ENCODE measurements around the gene GPR21.

GPR21 gene, protein sequence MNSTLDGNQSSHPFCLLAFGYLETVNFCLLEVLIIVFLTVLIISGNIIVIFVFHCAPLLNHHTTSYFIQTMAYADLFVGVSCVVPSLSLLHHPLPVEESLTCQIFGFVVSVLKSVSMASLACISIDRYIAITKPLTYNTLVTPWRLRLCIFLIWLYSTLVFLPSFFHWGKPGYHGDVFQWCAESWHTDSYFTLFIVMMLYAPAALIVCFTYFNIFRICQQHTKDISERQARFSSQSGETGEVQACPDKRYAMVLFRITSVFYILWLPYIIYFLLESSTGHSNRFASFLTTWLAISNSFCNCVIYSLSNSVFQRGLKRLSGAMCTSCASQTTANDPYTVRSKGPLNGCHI

DNA sequence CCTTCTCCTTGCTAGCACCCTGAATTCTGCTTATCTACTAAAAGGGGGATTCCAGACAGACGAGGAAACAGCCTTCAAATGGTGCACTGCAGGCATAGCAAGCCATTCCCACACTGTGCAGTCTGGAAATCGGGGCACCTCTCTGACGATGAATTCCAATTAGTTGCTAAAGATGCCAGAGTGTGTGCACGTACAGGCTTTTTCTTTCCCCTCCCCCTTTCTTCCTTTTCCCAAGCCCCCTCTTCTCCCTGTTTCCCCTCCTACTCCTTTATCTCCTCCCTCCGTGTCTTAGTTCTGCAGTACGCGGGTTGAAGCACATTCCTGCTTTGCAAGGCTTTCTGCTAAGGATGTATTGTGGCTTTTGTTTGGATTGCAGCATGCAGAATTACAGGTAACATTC lies at the start of gene GPR21:
Gene GPR21, plus strand, starts transcription at position 316 of the 400 bp plus-strand sequence. CDS start 900 bp downstream, outside the sequence.
- Histone ChIP-seq H3K4me3 (ENCODE audit: low read depth in 1 of 2, low read length in 2 of 2) (peak within 1 kb of the TSS in 1 of 2 donors; percentile 17), H3K4me1 (ENCODE audit: insufficient read depth, low read length) (peaks cover 51% of the 10 kb centered on the region), H3K27ac (ENCODE audit: low read depth, low read length) (no peak within 1 kb of the TSS), H3K9ac (ENCODE audit: low read length) (no peak within 1 kb of the TSS), H3K9me3 (ENCODE audit: low read length) (no peaks in the 10 kb centered on the region), H3K27me3 (ENCODE audit: control insufficient read depth in 1 of 2, insufficient read depth in 2 of 2, low read length in 2 of 2) (no peaks in the 10 kb centered on the region), H3K36me3 (ENCODE audit: insufficient read depth, low read length) (peaks cover 10% of the 10 kb centered on the region)

DNA sequence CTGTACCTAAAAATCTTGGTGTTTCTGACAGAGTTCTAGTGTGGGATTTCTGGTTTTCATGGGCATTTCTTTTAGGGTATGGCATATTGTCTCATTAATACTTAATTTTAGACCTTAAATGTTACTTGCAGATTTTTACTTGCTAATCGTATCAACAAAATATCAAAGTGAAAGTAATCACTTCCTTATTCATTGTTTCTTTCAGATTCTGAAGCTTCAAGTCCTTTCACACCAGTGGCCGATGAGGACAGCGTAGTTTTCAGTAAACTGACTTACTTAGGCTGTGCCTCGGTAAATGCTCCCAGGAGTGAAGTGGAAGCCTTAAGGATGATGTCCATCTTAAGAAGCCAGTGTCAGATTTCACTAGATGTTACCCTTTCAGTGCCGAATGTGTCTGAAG lies 47.5 kb upstream of the GPR21 start:
- Histone ChIP-seq H3K27ac (ENCODE audit: low read depth, low read length) (no peak overlapping the region), H3K9ac (ENCODE audit: low read length) (no peak overlapping the region), H3K9me3 (ENCODE audit: low read length) (no peaks in the 10 kb centered on the region), H3K27me3 (ENCODE audit: control insufficient read depth in 1 of 2, insufficient read depth in 2 of 2, low read length in 2 of 2) (no peaks in the 10 kb centered on the region), H3K36me3 (ENCODE audit: insufficient read depth, low read length) (peaks cover 34% of the 10 kb centered on the region), H3K4me1 (ENCODE audit: insufficient read depth, low read length) (no peaks in the 10 kb centered on the region), H3K4me3 (ENCODE audit: low read depth in 1 of 2, low read length in 2 of 2) (no peak overlapping the region)

DNA sequence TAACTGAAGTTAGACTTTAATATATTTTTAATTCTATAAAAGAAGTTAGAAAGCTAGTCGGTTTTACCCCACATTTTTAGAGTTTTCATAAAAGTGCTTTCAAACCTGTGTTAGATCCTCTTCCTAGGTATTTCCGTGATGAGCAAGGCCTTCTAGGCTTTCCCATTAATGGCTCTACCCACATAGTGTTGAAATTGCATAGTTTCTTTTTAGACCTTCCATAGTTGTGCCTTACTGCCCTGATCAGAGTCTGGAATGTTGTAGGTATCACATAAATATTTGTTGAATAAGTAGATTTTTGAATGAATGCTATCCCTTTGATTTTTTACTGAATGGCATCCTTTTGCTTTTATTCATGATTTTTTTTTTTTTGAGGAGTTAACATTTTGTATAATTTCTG lies 45.3 kb upstream of the GPR21 start:
- Histone ChIP-seq H3K9ac (ENCODE audit: low read length) (no peak overlapping the region), H3K27me3 (ENCODE audit: control insufficient read depth in 1 of 2, insufficient read depth in 2 of 2, low read length in 2 of 2) (no peaks in the 10 kb centered on the region), H3K27ac (ENCODE audit: low read depth, low read length) (no peak overlapping the region), H3K4me1 (ENCODE audit: insufficient read depth, low read length) (no peaks in the 10 kb centered on the region), H3K36me3 (ENCODE audit: insufficient read depth, low read length) (peaks cover 34% of the 10 kb centered on the region), H3K9me3 (ENCODE audit: low read length) (no peaks in the 10 kb centered on the region), H3K4me3 (ENCODE audit: low read depth in 1 of 2, low read length in 2 of 2) (no peak overlapping the region)

DNA sequence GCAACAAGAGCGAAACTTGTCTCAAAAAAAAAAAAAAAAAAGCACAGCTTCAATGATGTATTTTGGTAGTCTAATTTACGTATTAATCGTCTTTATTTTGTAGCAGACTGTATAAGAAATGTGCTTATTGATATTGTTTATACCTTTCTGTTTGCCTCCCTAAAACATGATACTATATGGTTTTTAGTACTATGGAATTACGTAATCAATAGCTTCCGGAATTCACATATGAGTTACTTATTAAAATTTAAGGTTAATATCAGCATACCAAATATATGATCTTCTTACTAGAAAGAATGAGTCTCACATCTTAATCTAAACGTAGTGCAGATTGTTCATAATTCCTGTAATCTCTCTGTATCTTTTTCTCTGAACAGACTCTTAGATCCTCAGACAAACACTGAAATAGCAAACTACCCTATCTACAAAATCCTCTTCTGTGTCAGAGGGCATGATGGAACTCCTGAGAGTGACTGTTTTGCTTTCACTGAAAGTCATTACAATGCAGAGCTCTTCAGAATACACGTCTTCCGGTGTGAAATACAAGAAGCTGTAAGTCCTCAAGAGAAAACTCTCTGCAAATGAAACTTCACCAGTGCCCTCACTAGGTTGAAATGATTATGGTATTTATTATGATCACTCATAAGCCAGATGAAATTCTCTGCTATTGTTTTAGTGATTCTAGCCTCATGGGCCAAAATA lies 44.4 kb upstream of the GPR21 start:
- no peaks in the 10 kb centered on the region for H3K9me3 ChIP-seq (ENCODE audit: low read length)
- H3K4me3 ChIP-seq (ENCODE audit: low read depth in 1 of 2, low read length in 2 of 2) = no peak overlapping the region
- H3K27ac ChIP-seq (ENCODE audit: low read depth, low read length) = no peak overlapping the region
- no peaks in the 10 kb centered on the region for H3K4me1 ChIP-seq (ENCODE audit: insufficient read depth, low read length)
- no peak overlapping the region for H3K9ac ChIP-seq (ENCODE audit: low read length)
- H3K36me3 ChIP-seq (ENCODE audit: insufficient read depth, low read length) = peaks cover 34% of the 10 kb centered on the region
- no peaks in the 10 kb centered on the region for H3K27me3 ChIP-seq (ENCODE audit: control insufficient read depth in 1 of 2, insufficient read depth in 2 of 2, low read length in 2 of 2)

DNA sequence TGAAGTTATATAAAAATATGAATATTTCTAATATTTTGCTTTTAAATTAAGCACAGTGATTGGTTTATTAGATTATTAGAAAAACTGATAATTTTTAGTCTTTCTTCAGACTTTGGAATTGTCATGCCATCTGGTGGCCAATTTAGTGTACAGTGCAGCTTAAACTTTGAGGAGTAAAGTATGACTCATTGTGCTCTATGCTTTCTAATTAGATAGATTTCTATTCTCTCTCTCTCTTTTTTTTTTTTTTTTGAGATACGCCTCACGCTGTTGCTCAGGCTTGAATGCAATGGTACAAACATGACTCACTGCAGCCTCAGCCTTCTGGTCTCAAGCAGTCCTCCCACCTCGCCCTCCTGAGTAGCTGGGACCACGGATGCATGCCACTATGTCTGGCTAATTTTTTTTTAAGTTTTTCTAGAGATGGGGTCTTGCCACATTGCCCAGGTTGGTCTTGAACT lies 42.1 kb upstream of the GPR21 start:
- H3K9ac ChIP-seq (ENCODE audit: low read length) = no peak overlapping the region
- H3K4me3 ChIP-seq (ENCODE audit: low read depth in 1 of 2, low read length in 2 of 2) = no peak overlapping the region
- no peak overlapping the region for H3K27ac ChIP-seq (ENCODE audit: low read depth, low read length)
- no peaks in the 10 kb centered on the region for H3K4me1 ChIP-seq (ENCODE audit: insufficient read depth, low read length)
- no peaks in the 10 kb centered on the region for H3K9me3 ChIP-seq (ENCODE audit: low read length)
- H3K27me3 ChIP-seq (ENCODE audit: control insufficient read depth in 1 of 2, insufficient read depth in 2 of 2, low read length in 2 of 2) = no peaks in the 10 kb centered on the region
- peaks cover 27% of the 10 kb centered on the region for H3K36me3 ChIP-seq (ENCODE audit: insufficient read depth, low read length)

DNA sequence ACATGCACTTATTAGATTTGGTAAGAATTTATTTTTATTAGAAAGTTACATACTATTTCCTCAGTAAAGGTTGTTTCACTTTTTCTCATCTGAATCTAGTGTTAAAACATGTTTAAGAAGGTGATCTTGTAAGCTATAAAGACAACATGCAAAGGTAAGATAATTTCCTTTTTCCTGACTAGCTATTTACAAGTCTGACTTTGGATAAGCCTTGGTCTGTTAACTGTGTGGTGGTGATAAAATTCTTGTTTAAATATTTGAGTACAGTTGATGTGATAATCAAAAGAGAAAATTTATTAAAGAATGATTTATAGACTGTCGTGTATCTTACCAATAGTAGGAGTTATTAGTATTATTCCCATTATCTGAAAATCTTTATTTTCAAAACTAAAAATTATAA lies 36.9 kb upstream of the GPR21 start:
- H3K27ac ChIP-seq (ENCODE audit: low read depth, low read length) = no peak overlapping the region
- H3K4me1 ChIP-seq (ENCODE audit: insufficient read depth, low read length) = no peaks in the 10 kb centered on the region
- H3K4me3 ChIP-seq (ENCODE audit: low read depth in 1 of 2, low read length in 2 of 2) = no peak overlapping the region
- H3K9me3 ChIP-seq (ENCODE audit: low read length) = no peaks in the 10 kb centered on the region
- peaks cover 33% of the 10 kb centered on the region for H3K36me3 ChIP-seq (ENCODE audit: insufficient read depth, low read length)
- H3K27me3 ChIP-seq (ENCODE audit: control insufficient read depth in 1 of 2, insufficient read depth in 2 of 2, low read length in 2 of 2) = no peaks in the 10 kb centered on the region
- H3K9ac ChIP-seq (ENCODE audit: low read length) = no peak overlapping the region

DNA sequence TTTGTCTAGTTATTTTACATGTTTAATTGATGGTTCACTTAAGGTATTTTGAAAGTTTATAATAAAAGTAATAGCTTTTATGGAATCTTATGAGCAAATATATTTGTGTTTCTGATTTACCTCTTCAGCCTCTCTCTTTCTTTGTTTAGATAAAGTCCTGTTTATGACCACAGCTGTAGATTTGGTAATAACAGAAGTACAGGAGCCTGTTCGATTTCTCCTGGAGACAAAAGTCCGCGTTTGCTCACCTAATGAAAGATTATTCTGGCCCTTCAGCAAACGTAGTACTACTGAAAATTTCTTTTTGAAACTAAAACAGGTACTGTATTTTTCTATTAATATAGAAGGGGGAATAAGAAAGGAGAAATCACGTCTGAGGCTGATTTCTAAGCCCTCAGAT lies 35.0 kb upstream of the GPR21 start:
- no peak overlapping the region for H3K4me3 ChIP-seq (ENCODE audit: low read depth in 1 of 2, low read length in 2 of 2)
- H3K9ac ChIP-seq (ENCODE audit: low read length) = no peak overlapping the region
- no peaks in the 10 kb centered on the region for H3K27me3 ChIP-seq (ENCODE audit: control insufficient read depth in 1 of 2, insufficient read depth in 2 of 2, low read length in 2 of 2)
- peaks cover 3% of the 10 kb centered on the region for H3K4me1 ChIP-seq (ENCODE audit: insufficient read depth, low read length)
- peaks cover 35% of the 10 kb centered on the region for H3K36me3 ChIP-seq (ENCODE audit: insufficient read depth, low read length)
- no peaks in the 10 kb centered on the region for H3K9me3 ChIP-seq (ENCODE audit: low read length)
- no peak overlapping the region for H3K27ac ChIP-seq (ENCODE audit: low read depth, low read length)

DNA sequence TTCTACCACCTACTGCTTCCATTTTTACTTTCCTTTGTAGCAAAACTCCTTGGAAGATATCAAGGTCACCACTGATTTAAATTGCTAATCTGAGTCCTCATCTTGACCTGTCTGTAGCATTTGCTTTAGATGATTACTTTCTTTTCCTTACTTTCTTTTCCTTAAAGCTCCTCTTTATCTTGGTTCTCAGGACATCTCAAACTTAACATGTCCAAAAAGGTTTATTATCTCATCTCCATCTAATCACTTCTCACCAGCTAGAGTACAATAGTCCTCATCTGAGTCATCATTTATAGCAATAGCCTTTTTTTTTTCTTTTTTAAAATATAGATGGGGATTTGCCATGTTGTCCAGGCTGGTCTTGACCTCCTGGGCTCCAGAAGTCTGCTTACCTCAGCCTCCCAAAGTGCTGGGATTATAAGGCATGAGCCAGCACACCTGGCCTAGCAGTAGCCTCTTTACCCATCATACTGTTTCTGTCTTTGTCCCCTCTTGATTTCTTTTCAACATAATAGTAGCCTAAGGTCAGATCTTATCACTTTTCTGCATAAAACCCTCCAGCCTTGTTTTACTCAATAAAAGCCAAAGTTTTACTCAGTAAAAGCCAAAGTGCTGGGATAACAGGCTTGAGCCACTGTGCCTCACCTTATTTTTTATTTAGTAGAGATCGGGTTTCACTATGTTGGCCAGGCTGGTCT lies 32.9 kb upstream of the GPR21 start:
- no peak overlapping the region for H3K9ac ChIP-seq (ENCODE audit: low read length)
- H3K9me3 ChIP-seq (ENCODE audit: low read length) = no peaks in the 10 kb centered on the region
- H3K36me3 ChIP-seq (ENCODE audit: insufficient read depth, low read length) = peaks cover 41% of the 10 kb centered on the region
- no peaks in the 10 kb centered on the region for H3K27me3 ChIP-seq (ENCODE audit: control insufficient read depth in 1 of 2, insufficient read depth in 2 of 2, low read length in 2 of 2)
- no peak overlapping the region for H3K4me3 ChIP-seq (ENCODE audit: low read depth in 1 of 2, low read length in 2 of 2)
- H3K4me1 ChIP-seq (ENCODE audit: insufficient read depth, low read length) = peaks cover 11% of the 10 kb centered on the region
- no peak overlapping the region for H3K27ac ChIP-seq (ENCODE audit: low read depth, low read length)

DNA sequence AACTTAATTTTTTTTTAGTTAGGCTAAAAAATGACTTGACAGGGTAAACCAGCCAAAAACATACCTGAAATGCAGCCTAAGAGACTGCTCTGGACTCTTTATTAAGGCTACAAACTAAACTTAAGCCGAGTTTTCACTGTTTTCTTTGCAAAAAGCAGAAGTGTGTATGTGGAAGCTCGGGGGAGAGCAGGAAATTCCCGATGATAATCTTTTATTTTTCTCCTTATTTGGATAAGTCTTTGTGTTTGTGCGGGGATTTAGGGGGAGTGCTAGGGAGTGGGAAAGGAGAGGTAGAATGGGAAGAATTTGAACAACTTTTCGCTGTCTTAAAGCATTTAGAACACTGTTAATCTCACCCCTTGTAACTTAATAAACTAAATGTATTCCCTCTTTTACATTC lies 30.7 kb upstream of the GPR21 start:
- Histone ChIP-seq H3K9me3 (ENCODE audit: low read length) (no peaks in the 10 kb centered on the region), H3K27ac (ENCODE audit: low read depth, low read length) (peak overlapping the region; percentile 48), H3K4me3 (ENCODE audit: low read depth in 1 of 2, low read length in 2 of 2) (no peak overlapping the region), H3K4me1 (ENCODE audit: insufficient read depth, low read length) (peaks cover 11% of the 10 kb centered on the region), H3K36me3 (ENCODE audit: insufficient read depth, low read length) (peaks cover 32% of the 10 kb centered on the region), H3K27me3 (ENCODE audit: control insufficient read depth in 1 of 2, insufficient read depth in 2 of 2, low read length in 2 of 2) (no peaks in the 10 kb centered on the region), H3K9ac (ENCODE audit: low read length) (no peak overlapping the region)

DNA sequence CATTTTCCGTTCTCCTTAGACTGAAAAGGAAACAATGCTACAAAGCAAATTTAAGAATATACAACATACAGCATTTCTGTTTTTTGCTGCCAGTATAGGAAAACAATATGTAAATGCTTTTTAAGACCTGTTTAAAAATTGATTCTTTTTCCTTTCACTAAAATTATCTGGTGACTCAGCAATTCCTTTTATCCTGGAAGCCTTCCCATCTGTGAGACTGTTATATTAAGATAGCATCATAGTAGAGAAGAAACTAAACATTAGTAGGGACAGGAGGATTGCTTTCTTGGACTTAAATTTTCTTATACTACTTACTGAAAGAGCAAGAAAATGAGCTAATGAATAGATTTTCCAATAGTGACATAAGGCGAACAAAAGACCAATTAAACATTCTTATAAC lies 30.0 kb upstream of the GPR21 start:
- Histone ChIP-seq H3K4me1 (ENCODE audit: insufficient read depth, low read length) (peaks cover 11% of the 10 kb centered on the region), H3K27ac (ENCODE audit: low read depth, low read length) (no peak overlapping the region), H3K36me3 (ENCODE audit: insufficient read depth, low read length) (peaks cover 29% of the 10 kb centered on the region), H3K4me3 (ENCODE audit: low read depth in 1 of 2, low read length in 2 of 2) (no peak overlapping the region), H3K27me3 (ENCODE audit: control insufficient read depth in 1 of 2, insufficient read depth in 2 of 2, low read length in 2 of 2) (no peaks in the 10 kb centered on the region), H3K9ac (ENCODE audit: low read length) (no peak overlapping the region), H3K9me3 (ENCODE audit: low read length) (no peaks in the 10 kb centered on the region)

DNA sequence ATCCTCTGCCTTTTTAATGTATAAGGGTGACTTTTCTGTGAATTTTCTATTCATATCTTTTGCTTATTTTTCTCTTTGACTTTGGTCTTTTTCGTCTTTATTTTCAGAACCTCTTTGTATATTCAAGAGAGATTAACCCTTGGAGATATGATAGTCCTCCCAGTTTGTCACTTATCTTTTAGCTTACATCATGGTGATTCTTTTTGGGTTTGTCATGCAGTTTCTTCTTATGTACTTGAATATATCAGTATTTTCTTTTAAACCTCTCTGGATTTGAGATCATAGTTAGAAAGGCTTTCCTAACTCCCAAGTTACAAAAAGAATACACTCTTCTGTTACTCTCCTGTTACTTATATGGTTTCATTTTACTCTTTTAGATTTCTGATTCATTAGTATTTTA lies 27.5 kb upstream of the GPR21 start:
- H3K27me3 ChIP-seq (ENCODE audit: control insufficient read depth in 1 of 2, insufficient read depth in 2 of 2, low read length in 2 of 2) = no peaks in the 10 kb centered on the region
- no peak overlapping the region for H3K9ac ChIP-seq (ENCODE audit: low read length)
- peaks cover 22% of the 10 kb centered on the region for H3K36me3 ChIP-seq (ENCODE audit: insufficient read depth, low read length)
- peaks cover 11% of the 10 kb centered on the region for H3K4me1 ChIP-seq (ENCODE audit: insufficient read depth, low read length)
- no peak overlapping the region for H3K4me3 ChIP-seq (ENCODE audit: low read depth in 1 of 2, low read length in 2 of 2)
- H3K27ac ChIP-seq (ENCODE audit: low read depth, low read length) = no peak overlapping the region
- no peaks in the 10 kb centered on the region for H3K9me3 ChIP-seq (ENCODE audit: low read length)
